ENCODE measurements around the gene LCP2. TPM values are rescaled to one million over a fixed set of nuclear protein-coding genes. Genes with fewer than 3 reads are reported as not detected.
A peak's percentile ranks its signal among the peaks of the same experiment; 100 is the strongest.

The LCP2 gene
- total and polyA plus RNA-seq, 2 donors (not counting 1 experiment from before 2014, with no cell fraction given) = 11.7 to 13.9 TPM

DNA sequence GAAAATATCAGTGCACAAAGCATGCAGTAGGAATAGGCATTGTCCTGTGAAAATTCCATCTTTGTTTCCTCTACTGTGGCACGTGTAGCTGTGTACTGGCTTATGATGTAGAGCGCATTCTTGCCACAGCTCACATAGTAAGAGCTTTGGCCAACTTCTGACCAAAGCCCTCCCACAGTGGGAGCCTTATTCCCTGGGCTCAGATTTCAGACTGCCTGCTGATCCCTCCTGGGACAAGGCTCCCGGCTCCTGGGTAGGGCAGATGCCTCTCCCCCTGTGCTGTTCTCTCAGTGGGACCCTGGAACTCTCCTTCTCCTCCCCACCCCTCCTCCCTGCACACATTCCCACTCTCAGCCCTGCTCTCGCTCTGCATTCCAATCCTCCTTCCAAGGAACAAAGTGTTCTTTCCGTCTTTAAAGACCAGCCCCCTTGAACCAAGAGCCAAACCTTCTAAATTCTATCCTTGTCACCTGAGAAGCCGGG, 17.5 kb downstream of the LCP2 start:
- Histone ChIP-seq H3K4me3 (ENCODE audit: control extremely low read depth in 1 of 5, extremely low read depth in 1 of 5, insufficient read depth in 1 of 5, low read depth in 2 of 5, low read length in 4 of 5) (no peak overlapping the region), H3K9me3 (ENCODE audit: control extremely low read depth in 1 of 3, control insufficient read depth in 2 of 3, insufficient read depth in 1 of 3, low read length in 2 of 3) (peaks cover 3 to 12% (median 10%) of the 10 kb centered on the region in 3 donors), H3K79me2 (ENCODE audit: control insufficient read depth, insufficient read depth, low read length) (no peaks in the 10 kb centered on the region), H3K27me3 (replicated peaks in 1 of 4; ENCODE audit: control extremely low read depth in 1 of 4, control insufficient read depth in 3 of 4, insufficient read depth in 4 of 4, low read length in 3 of 4) (no peaks in the 10 kb centered on the region), H3K36me3 (replicated peaks in 1 of 2; ENCODE audit: control extremely low read depth in 1 of 2, control insufficient read depth in 1 of 2, extremely low read depth in 1 of 2, insufficient read depth in 2 of 2, low read length in 1 of 2) (no peaks in the 10 kb centered on the region), H2AFZ (ENCODE audit: insufficient read depth, low read depth, low read length, poor library complexity, severe bottlenecking) (no peak overlapping the region), H4K20me1 (ENCODE audit: control insufficient read depth, insufficient read depth, low read length, poor library complexity, severe bottlenecking) (no peaks in the 10 kb centered on the region), H3K27ac (ENCODE audit: low read length in 2 of 2) (no peak overlapping the region), H3K4me1 (ENCODE audit: control insufficient read depth in 2 of 2, insufficient read depth in 2 of 2, low read length in 2 of 2) (peaks cover 41 to 45% of the 10 kb centered on the region in 2 donors), H3K4me2 (replicated peaks; ENCODE audit: low read depth, low read length, poor library complexity, severe bottlenecking) (no peak overlapping the region), H3K9ac (ENCODE audit: low read length) (no peak overlapping the region)
- H3K9me3 Mint-ChIP-seq (ENCODE audit: insufficient read depth) = peaks cover 8% of the 10 kb centered on the region
- ChIA-PET POLR2A (interaction anchor here (1.9 to 2.7 kb wide), 2 partner anchors 13 to 51 kb away, joined by 6 to 10 read pairs; no protein-coding TSS in a partner anchor), CTCF (interaction anchor here (1.7 to 8.9 kb wide), 5 partner anchors 11 to 60 kb away, joined by 4 to 127 read pairs (median 17); partner anchors contain the start of gene LCP2)
- peak overlapping the region; percentile 61 for H3K4me3 Mint-ChIP-seq
- H3K27me3 Mint-ChIP-seq = no peaks in the 10 kb centered on the region
- TF ChIP-seq, protein P1, sequence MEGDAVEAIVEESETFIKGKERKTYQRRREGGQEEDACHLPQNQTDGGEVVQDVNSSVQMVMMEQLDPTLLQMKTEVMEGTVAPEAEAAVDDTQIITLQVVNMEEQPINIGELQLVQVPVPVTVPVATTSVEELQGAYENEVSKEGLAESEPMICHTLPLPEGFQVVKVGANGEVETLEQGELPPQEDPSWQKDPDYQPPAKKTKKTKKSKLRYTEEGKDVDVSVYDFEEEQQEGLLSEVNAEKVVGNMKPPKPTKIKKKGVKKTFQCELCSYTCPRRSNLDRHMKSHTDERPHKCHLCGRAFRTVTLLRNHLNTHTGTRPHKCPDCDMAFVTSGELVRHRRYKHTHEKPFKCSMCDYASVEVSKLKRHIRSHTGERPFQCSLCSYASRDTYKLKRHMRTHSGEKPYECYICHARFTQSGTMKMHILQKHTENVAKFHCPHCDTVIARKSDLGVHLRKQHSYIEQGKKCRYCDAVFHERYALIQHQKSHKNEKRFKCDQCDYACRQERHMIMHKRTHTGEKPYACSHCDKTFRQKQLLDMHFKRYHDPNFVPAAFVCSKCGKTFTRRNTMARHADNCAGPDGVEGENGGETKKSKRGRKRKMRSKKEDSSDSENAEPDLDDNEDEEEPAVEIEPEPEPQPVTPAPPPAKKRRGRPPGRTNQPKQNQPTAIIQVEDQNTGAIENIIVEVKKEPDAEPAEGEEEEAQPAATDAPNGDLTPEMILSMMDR (IDR thresholded peaks at IDR 0.05) = no peak
- TF ChIP-seq EZH2 (IDR thresholded peaks at IDR 0.05; ENCODE audit: borderline replicate concordance, insufficient read depth, low read depth, low read length, poor library complexity, severe bottlenecking) = no peak
- DNase-seq (no peak), ATAC-seq (ENCODE audit: low read depth) (no peak)
- intact Hi-C loops (cut with micrococcal nuclease) = no loop called here
- WGBS (ENCODE audit: insufficient coverage) = 71% methylated on average over 5 of the region's 6 CpGs
- peaks cover 46% of the 10 kb centered on the region for H3K4me1 Mint-ChIP-seq
- peak overlapping the region; percentile 90 for H3K27ac Mint-ChIP-seq

DNA sequence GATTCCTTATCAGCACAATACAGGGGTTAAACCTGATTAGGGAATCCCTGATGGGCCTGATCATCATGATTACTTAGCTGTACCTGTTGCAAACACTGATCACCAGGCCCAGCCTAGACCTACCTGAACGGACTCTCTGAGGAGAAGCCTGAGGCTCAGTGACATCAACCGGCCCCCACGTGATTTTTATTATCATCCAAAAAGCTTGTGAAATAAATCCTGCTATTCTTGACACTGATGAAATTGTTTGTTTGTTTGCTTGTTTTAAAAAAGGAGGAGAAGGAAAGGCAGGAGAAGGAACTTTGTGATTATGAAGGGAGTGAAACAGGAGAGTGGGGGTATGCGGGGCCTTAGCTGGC, 18.1 kb downstream of the LCP2 start:
- peaks cover 8% of the 10 kb centered on the region for H3K9me3 Mint-ChIP-seq (ENCODE audit: insufficient read depth)
- no peak for DNase-seq
- CTCF ChIA-PET = interaction anchor here (0.9 to 8.9 kb wide), 7 partner anchors 11 to 68 kb away, joined by 3 to 127 read pairs (median 11); partner anchors contain the start of gene LCP2
- peaks cover 41 to 46% of the 10 kb centered on the region in 2 donors for H3K4me1 ChIP-seq (ENCODE audit: control insufficient read depth in 2 of 2, insufficient read depth in 2 of 2, low read length in 2 of 2)
- no peaks in the 10 kb centered on the region for H4K20me1 ChIP-seq (ENCODE audit: control insufficient read depth, insufficient read depth, low read length, poor library complexity, severe bottlenecking)
- intact Hi-C loops (cut with micrococcal nuclease) = loop anchor here (1.0 kb wide), 1 partner anchor 14 kb away; no protein-coding TSS in a partner anchor
- no peaks in the 10 kb centered on the region for H3K27me3 ChIP-seq (replicated peaks in 1 of 4; ENCODE audit: control extremely low read depth in 1 of 4, control insufficient read depth in 3 of 4, insufficient read depth in 4 of 4, low read length in 3 of 4)
- no peaks in the 10 kb centered on the region for H3K36me3 ChIP-seq (replicated peaks in 1 of 2; ENCODE audit: control extremely low read depth in 1 of 2, control insufficient read depth in 1 of 2, extremely low read depth in 1 of 2, insufficient read depth in 2 of 2, low read length in 1 of 2)
- WGBS (ENCODE audit: insufficient coverage) = no CpG with 5 or more reads among the region's 4 CpGs
- peaks cover 46% of the 10 kb centered on the region for H3K4me1 Mint-ChIP-seq
- peaks cover 3 to 9% (median 6%) of the 10 kb centered on the region in 3 donors for H3K9me3 ChIP-seq (ENCODE audit: control extremely low read depth in 1 of 3, control insufficient read depth in 2 of 3, insufficient read depth in 1 of 3, low read length in 2 of 3)
- ATAC-seq (ENCODE audit: low read depth) = no peak
- H3K27ac Mint-ChIP-seq = peak overlapping the region; percentile 90
- H3K27me3 Mint-ChIP-seq = no peaks in the 10 kb centered on the region
- H2AFZ ChIP-seq (ENCODE audit: insufficient read depth, low read depth, low read length, poor library complexity, severe bottlenecking) = peak overlapping the region; percentile 67
- POLR2A ChIA-PET = interaction anchor here (1.0 to 2.7 kb wide), 4 partner anchors 10 to 52 kb away, joined by 3 to 10 read pairs (median 6); partner anchors contain the start of gene LCP2
- H3K4me3 ChIP-seq (ENCODE audit: control extremely low read depth in 1 of 5, extremely low read depth in 1 of 5, insufficient read depth in 1 of 5, low read depth in 2 of 5, low read length in 4 of 5) = peak overlapping the region in 1 of 5 experiments; percentile 3
- H3K9ac ChIP-seq (ENCODE audit: low read length) = no peak overlapping the region
- peak overlapping the region in 1 of 2 donors; percentile 49 for H3K27ac ChIP-seq (ENCODE audit: low read length in 2 of 2)
- no peaks in the 10 kb centered on the region for H3K79me2 ChIP-seq (ENCODE audit: control insufficient read depth, insufficient read depth, low read length)
- H3K4me2 ChIP-seq (replicated peaks; ENCODE audit: low read depth, low read length, poor library complexity, severe bottlenecking) = peak overlapping the region; percentile 79
- TF ChIP-seq, protein P1 (IDR thresholded peaks at IDR 0.05) = no peak
- no peak for TF ChIP-seq EZH2 (IDR thresholded peaks at IDR 0.05; ENCODE audit: borderline replicate concordance, insufficient read depth, low read depth, low read length, poor library complexity, severe bottlenecking)
- peak overlapping the region; percentile 61 for H3K4me3 Mint-ChIP-seq

Measured in B cell (primary cell).